HuH-7 (cell line): ENCODE results near the gene MATK.

Experiments
- DNase-seq: peaks from one replicate; pipeline ENCODE4 v3.0.0; 2011; ENCODE audit warnings: low spot score

MATK gene

DNA sequence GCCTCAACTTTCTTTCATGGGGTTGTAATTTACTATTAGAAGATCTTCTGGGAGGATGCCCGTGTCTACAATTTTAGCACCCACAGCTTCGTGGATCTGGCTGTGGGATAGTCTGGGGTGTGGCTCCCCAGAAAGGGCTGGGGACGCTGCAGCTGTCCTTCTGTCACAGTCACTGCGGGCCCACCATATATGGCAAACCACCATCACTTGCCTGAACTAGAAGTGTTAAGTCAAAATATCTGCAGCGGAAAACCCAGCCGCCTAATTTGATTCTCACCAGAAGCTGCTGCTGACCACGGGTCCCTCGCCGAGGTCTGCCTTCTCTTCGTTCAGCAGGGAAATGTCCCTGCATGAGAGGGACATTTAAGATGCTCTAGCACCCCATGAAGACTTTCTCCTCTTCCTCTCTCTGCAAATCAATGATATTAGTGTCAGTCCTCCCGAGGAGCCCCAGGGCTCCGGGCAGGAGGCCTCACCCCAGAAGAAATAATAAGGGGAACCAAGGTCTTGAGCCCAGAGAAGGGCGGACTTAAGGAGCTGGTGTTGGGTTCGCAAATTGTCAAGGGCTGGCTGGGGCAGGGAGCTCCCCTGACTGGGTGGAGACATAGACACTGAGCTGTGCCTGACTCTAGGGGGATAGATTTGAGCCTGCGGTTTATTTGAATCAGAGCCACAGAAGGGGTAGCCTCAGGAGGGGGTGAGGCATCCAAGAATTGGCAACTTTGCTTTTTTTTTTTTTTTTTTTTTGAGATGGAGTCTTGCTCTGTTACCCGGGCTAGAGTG is 3.0 kb upstream of the MATK start:
- DNase-seq = no peak

- no peak for DNase-seq
Measured at GRCh38 chr19:3785451-3785937, 687 bp downstream of the MATK start.

DNA sequence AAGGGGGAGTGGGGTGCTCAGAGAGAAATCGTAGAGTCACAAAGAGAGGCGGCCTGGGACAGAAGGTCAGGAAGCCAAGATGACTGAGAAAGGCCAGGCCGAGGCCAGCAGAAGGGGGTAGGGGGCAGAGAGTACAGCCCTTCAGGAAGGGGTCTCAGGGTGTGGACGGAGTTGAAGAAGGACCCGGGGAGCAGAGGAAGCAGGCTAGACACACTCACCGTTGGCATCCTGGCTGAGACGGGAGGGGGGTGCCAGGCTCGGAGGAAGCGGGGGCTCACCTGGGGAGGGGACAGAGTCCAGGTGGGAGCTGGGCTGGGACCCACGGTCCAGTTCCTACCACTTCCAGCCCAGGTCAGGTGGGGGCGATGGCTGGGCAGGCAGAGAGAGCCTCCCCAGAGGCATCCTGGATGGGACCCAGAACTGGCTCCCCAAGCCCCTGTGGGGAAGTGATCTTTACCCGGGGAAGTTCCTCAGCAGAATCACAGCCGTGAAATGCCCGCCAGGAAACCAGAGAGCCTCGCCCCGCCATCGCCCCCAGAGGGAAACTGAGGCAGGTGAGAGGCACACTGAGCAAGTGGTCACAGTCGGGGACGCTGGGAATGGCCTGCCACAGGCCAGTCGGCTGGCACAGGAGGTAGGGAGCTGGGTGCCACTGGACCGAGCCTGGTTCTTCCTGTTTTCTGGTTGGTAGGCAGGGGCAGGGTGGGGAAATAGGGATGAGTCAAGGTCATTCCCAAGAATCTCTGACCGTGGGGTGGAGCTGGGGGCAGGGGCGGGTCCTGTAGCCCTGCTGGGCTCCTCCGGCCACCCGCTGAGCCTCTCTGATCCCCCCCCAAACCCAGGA is 1.4 kb downstream of the MATK start:
- no peak for DNase-seq

GRCh38 chr19:3783660-3784584 is 2.3 kb downstream of the MATK start:
- peak; percentile 73 for DNase-seq

DNA sequence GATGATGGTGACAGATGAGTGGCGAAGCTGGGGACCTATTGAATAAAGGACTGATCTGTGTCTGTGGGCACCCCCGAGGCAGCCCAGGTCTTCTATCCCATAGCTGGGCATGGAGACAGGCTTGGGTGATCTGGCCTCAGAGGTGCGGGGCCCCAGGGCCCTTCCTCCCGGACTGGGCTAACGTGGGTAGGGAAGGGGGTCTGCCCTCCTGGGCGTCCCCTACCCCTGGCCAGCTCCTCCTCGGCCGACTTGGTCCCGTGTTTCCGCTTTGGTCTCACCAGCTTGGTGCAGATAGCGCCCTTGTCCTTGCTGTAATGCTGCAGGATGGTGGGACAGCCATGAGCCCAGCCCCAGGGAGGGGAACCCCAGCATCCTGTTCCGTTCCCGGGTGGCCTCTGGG is 3.3 kb downstream of the MATK start:
- no peak for DNase-seq

GRCh38 chr19:3782330-3782729 is 3.9 kb downstream of the MATK start:
- DNase-seq = no peak

- no peak for DNase-seq
Measured at GRCh38 chr19:3781603-3782002, 4.6 kb downstream of the MATK start.

GRCh38 chr19:3780786-3781304 is 5.3 kb downstream of the MATK start:
- DNase-seq = no peak

- DNase-seq = no peak
Measured at GRCh38 chr19:3778899-3779723, 7.1 kb downstream of the MATK start.

- no peak for DNase-seq
Measured at GRCh38 chr19:3778104-3778867, 7.9 kb downstream of the MATK start.

DNA sequence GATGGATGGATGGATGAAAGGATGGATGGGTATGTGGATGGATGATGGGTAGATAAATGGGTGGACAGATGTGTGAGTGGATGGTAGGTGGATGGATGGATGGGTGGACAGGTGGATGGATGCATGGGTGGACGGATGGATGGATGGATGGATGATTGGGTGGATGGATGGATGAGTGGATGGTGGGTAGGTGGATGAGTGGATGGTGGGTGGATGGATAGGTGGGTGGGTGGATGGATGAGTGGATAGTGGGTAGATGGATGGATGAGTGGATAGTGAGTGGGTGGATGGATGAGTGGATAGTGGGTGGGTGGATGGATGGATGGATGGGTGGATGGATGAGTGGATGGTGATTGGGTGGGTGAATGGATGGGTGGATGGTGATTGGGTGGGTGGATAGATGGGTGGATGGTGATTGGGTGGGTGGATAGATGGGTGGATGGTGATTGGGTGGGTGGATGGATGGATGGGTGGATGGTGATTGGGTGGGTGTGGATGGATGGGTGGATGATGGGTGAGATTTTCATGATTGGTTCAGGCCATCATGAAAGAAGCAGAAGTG is 9.6 kb downstream of the MATK start:
- no peak for DNase-seq

GRCh38 chr19:3775831-3776230 is 10.3 kb downstream of the MATK start:
- DNase-seq = no peak

DNA sequence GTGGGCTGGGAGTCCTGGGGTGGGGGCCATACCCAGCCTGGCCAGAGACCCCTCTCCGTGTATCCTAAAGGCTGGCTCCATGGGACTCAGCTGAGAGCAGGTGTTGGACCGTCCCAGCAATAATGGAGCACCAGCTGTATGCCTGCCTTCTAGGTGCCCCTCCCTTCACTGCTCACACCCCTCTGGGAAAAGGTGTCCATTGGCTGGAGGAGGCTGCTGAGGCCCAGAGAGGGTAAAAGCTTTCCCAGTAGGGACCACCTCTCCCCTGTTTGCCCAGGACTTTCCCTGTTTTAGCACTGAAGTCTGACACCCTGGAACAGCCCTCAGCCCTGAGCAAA is 10.8 kb downstream of the MATK start:
- no peak for DNase-seq

DNA sequence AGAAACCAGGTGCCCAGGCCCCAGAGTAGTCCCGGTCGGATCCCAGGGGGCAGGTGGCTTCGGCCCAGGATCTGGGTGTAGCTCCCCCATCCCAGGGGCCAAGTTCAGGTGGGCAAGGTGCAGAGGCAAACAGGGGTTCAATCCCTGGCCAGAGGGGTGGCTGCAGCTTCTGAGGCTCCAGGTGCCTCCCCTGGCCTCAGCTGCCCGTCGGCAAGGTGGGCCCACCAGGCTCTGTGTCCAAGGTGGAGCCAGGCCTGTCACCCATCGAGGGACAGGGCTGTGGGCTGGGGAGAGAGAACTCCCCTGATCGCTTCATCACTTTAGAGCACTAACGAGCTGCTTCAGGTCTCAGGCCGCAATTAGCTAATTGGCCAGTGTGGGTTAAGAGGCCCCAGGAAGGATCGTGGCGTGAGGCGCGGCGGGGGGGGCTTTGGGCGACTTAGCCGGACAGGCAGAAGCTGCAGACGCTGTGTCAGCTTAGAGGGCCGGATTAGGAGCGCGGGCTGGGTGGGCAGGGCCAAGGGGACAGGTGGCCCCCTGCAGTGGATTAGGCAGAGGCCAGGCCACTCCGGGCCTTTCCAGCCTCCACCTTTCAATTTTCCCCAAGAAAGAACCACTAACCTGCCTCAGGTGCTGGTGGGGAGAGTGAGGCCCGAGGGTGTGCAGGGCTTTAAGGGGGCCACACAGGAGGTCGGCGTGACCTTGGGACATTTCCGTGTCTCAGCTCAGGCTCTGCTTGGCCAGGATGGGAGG is 11.4 kb downstream of the MATK start:
- DNase-seq = no peak

- no peak for DNase-seq
Measured at GRCh38 chr19:3773814-3774515, 12.2 kb downstream of the MATK start.

DNA sequence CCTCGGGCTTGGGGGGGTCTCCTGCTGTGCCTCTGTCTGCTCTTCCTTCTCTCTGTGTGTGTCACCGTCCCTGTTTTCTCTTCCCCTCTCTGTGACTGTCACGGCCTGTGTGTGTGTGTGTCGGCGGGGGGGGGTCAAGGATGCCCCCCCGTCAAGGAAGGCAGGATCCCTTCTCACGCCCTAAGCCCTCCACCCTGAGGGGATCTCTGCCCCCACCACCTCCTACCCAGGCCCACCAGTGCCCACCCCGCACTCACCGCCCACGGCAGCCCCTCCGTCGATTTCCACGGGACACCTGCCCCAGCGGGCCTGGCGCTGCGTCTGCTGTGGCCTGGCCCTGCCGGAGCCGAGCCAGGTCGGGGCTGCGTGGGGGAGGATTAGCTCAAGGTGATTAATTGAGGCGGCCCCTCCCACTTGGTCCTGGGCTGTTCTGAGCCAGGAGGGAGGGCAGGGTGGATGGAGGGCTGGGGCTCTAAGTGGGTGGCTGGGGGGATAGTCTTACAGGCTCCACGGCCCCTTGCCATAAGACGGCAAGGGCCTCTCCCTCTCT is 14.2 kb downstream of the MATK start, which contains the start of gene RAX2:
TSS of gene RAX2 (minus strand) at position 323 of the 550 bp plus-strand sequence. CDS start 486 bp downstream, outside the sequence.
- DNase-seq = no peak

DNA sequence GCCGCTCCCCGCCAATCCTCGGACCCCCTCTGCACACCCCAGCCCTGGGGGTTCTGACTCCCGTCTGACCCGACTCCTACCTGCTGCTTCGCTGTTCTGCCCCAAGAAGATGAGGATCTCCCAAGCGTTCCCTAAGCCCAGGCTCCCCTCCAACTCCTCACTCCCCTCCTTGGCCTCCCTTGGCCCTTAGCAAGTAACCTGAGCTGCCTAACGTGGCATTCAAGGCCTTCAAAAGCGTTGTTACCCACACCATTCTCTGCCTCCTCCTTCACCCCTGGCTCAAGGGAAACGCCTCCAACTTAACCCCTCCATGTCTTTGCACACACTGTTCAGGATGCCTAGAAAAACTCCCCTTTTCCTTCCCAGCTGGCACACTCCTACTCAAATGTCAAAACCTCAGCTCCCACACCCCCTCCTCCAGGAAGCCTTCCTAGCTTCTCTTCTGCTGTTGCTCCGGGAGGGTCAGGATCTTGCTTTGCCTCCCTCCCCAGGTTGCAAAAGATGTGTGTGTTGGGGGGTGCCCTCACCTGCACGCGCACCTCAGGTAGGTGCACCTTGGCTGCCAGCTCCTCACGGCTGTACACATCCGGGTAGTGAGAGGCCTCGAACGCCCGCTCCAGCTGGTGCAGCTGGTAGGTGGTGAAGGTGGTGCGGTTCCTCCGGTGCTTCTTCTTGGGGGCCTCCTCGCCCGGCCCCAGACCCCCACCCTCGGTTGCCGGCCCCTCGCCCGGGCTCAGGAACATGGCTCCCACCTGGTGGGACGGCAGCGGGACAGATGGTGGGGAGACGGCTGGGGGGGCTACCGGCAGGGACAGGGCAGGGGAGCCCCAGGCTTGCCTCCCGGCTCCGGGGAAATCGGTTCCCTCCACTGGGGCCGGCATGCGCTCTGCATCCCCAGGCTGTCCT is 14.9 kb downstream of the MATK start:
- no peak for DNase-seq
